ENCODE results near the gene CYRIA. TPM values are rescaled to one million over a fixed set of nuclear protein-coding genes. Genes with fewer than 3 reads are reported as not detected.

Gene CYRIA
- total and polyA plus RNA-seq, 7 donors = 0.92 to 15.3 (median 9.0) TPM

- Histone ChIP-seq H3K36me3 (no peaks in the 10 kb centered on the region), H3K4me1 (no peaks in the 10 kb centered on the region), H3K27me3 (no peaks in the 10 kb centered on the region), H3K4me3 (no peak overlapping the region), H3K27ac (no peak overlapping the region), H3K9me3 (peaks cover 0 to 8% (median 3%) of the 10 kb centered on the region in 4 donors)
- DNase-seq = no peak
- WGBS, 2 donors = 77 to 90% methylated on average over 3 of the region's 3 CpGs
- no peak for TF ChIP-seq POLR2A (IDR thresholded peaks at IDR 0.05)
- TF ChIP-seq POLR2AphosphoS5 (IDR thresholded peaks at IDR 0.05) = no peak
- TF ChIP-seq EP300 (IDR thresholded peaks at IDR 0.05) = no peak
- TF ChIP-seq CTCF (IDR thresholded peaks at IDR 0.05) = no peak
- intact Hi-C loops (cut with DNase I) = no loop called here
Observed at GRCh38 chr2:16675781-16676180, 10.1 kb upstream of the CYRIA start.

GRCh38 chr2:16674154-16674553, 8.5 kb upstream of the CYRIA start:
- no peaks in the 10 kb centered on the region for H3K36me3 ChIP-seq
- peaks cover 0 to 8% (median 3%) of the 10 kb centered on the region in 4 donors for H3K9me3 ChIP-seq
- no peaks in the 10 kb centered on the region for H3K4me1 ChIP-seq
- H3K4me3 ChIP-seq = no peak overlapping the region
- no peak for TF ChIP-seq CTCF (IDR thresholded peaks at IDR 0.05)
- no peak for TF ChIP-seq EP300 (IDR thresholded peaks at IDR 0.05)
- no peak for TF ChIP-seq POLR2A (IDR thresholded peaks at IDR 0.05)
- no peak for TF ChIP-seq POLR2AphosphoS5 (IDR thresholded peaks at IDR 0.05)
- WGBS, 2 donors = 88 to 91% methylated on average over 1 of the region's 1 CpG
- intact Hi-C loops (cut with DNase I) = no loop called here
- H3K27ac ChIP-seq = no peak overlapping the region
- no peaks in the 10 kb centered on the region for H3K27me3 ChIP-seq
- DNase-seq = no peak

GRCh38 chr2:16671760-16672159, 6.1 kb upstream of the CYRIA start:
- no peaks in the 10 kb centered on the region for H3K4me1 ChIP-seq
- WGBS, 2 donors = 93 to 94% methylated on average over 1 of the region's 1 CpG
- no peak overlapping the region for H3K27ac ChIP-seq
- no peaks in the 10 kb centered on the region for H3K36me3 ChIP-seq
- no peak for DNase-seq
- H3K4me3 ChIP-seq = no peak overlapping the region
- intact Hi-C loops (cut with DNase I) = no loop called here
- no peaks in the 10 kb centered on the region for H3K9me3 ChIP-seq
- no peaks in the 10 kb centered on the region for H3K27me3 ChIP-seq
- TF ChIP-seq POLR2A (IDR thresholded peaks at IDR 0.05) = no peak

- peaks cover 0 to 17% (median 9%) of the 10 kb centered on the region in 4 donors for H3K4me1 ChIP-seq
- no peak for DNase-seq
- intact Hi-C loops (cut with DNase I) = no loop called here
- no peaks in the 10 kb centered on the region for H3K9me3 ChIP-seq
- 56 to 63% methylated on average over 3 of the region's 3 CpGs for WGBS, 2 donors
- H3K27ac ChIP-seq = no peak overlapping the region
- H3K36me3 ChIP-seq = no peaks in the 10 kb centered on the region
- no peaks in the 10 kb centered on the region for H3K27me3 ChIP-seq
- no peak for TF ChIP-seq EP300 (IDR thresholded peaks at IDR 0.05)
- no peak for TF ChIP-seq CTCF (IDR thresholded peaks at IDR 0.05)
- no peak for TF ChIP-seq POLR2A (IDR thresholded peaks at IDR 0.05)
- TF ChIP-seq POLR2AphosphoS5 (IDR thresholded peaks at IDR 0.05) = no peak
- H3K4me3 ChIP-seq = no peak overlapping the region
Observed at GRCh38 chr2:16669388-16669787, 3.8 kb upstream of the CYRIA start.

- H3K4me3 ChIP-seq = peak overlapping the region in 2 of 4 donors; percentile 65 to 82
- no peaks in the 10 kb centered on the region for H3K36me3 ChIP-seq
- 49 to 61% methylated on average over 8 of the region's 8 CpGs for WGBS, 2 donors
- intact Hi-C loops (cut with DNase I) = no loop called here
- no peak for DNase-seq
- no peaks in the 10 kb centered on the region for H3K9me3 ChIP-seq
- no peaks in the 10 kb centered on the region for H3K27me3 ChIP-seq
- H3K4me1 ChIP-seq = peaks cover 0 to 46% (median 38%) of the 10 kb centered on the region in 4 donors
- H3K27ac ChIP-seq = peak overlapping the region in 3 of 4 donors; percentile 58 to 70 (median 70)
- TF ChIP-seq POLR2AphosphoS5 (IDR thresholded peaks at IDR 0.05) (peak in 1 of 4 donors; percentile 7), EP300 (IDR thresholded peaks at IDR 0.05) (no peak)
Observed at GRCh38 chr2:16666449-16666801, 791 bp upstream of the CYRIA start.
